ENCODE data around the gene OR2D2. TPM values are rescaled to one million over a fixed set of nuclear protein-coding genes. Genes with fewer than 3 reads are reported as not detected.

Gene OR2D2
- 0.32 and 0.61 TPM in 2 replicates for total RNA-seq

GRCh38 chr11:6892400-6892799 lies at the start of gene OR2D2:
TSS of gene OR2D2 (minus strand) at chr11:6892500. CDS start at chr11:6892500, 0 bp downstream.

GRCh38 chr11:6926208-6927029 lies 34.1 kb upstream of the OR2D2 start, which contains the start of gene ZNF215:
TSS of gene ZNF215 (plus strand) at chr11:6926426. CDS start at chr11:6932273, 5,847 bp downstream.

GRCh38 chr11:6920702-6921101 lies 28.4 kb upstream of the OR2D2 start, which contains the start of gene OR2D3:
TSS of gene OR2D3 (plus strand) at chr11:6921002. CDS start at chr11:6921002, 0 bp downstream.

GRCh38 chr11:6876325-6876724 lies 16.0 kb downstream of the OR2D2 start, which contains the start of gene OR10A4:
TSS of gene OR10A4 (plus strand) at chr11:6876625. CDS start at chr11:6876648, 23 bp downstream.

GRCh38 chr11:6862961-6863360 lies 29.3 kb downstream of the OR2D2 start, which contains the start of gene OR10A2:
TSS of gene OR10A2 (plus strand) at chr11:6863057. CDS start at chr11:6869755, 6,698 bp downstream.

GRCh38 chr11:6845383-6845782 lies 46.9 kb downstream of the OR2D2 start, which contains the start of gene OR10A5:
TSS of gene OR10A5 (plus strand) at chr11:6845683. CDS start at chr11:6845683, 0 bp downstream.

Other genes starting within 250 kb of the OR2D2 start
- gene DCHS1, start 236.7 kb downstream of the OR2D2 start, total RNA-seq: 42.3 and 53.2 TPM in 2 replicates
- 28.4 and 39.6 TPM in 2 replicates for gene MRPL17, start 209.2 kb downstream of the OR2D2 start, total RNA-seq
- 0.12 and 0.16 TPM in 2 replicates for gene OR2AG2, start 120.5 kb downstream of the OR2D2 start, total RNA-seq
- gene OR2AG1, start 109.5 kb downstream of the OR2D2 start, total RNA-seq: not detected in 2 replicates
- 0.32 and 0.49 TPM in 2 replicates for gene OR6A2, start 92.8 kb downstream of the OR2D2 start, total RNA-seq
- not detected in 2 replicates for gene OR10A5, start 46.8 kb downstream of the OR2D2 start, total RNA-seq
- not detected in 2 replicates for gene OR10A2, start 29.4 kb downstream of the OR2D2 start, total RNA-seq
- gene OR10A4, start 15.9 kb downstream of the OR2D2 start, total RNA-seq: not detected in 2 replicates
- not detected in 2 replicates for gene OR2D3, start 28.5 kb upstream of the OR2D2 start, total RNA-seq
- 5.7 and 7.4 TPM in 2 replicates for gene ZNF215, start 33.9 kb upstream of the OR2D2 start, total RNA-seq
- gene ZNF214, start 127.8 kb upstream of the OR2D2 start, total RNA-seq: 2.1 and 4.7 TPM in 2 replicates
- gene NLRP14, start 128.0 kb upstream of the OR2D2 start, total RNA-seq: 0.16 and 0.24 TPM in 2 replicates
- 0.16 TPM in 1 of 2 replicates, not detected in the other for gene RBMXL2, start 196.5 kb upstream of the OR2D2 start, total RNA-seq